Stomach (tissue), 9 donors: ENCODE measurements around the gene TUBA4B. TPM values are rescaled to one million over a fixed set of nuclear protein-coding genes. Genes with fewer than 3 reads are reported as not detected.

Experiments
- DNase-seq, 2 donors: peaks; one replicate each; pipeline versions ENCODE4 v3.0.0 to v3.0.0-alpha.2; 2013 to 2019
- H3K27ac ChIP-seq, 5 donors: fragments of 200-600 bp in 4 of 5; sonication (generic) in 4 of 5; one replicate each; pipeline ENCODE4 v1.5.1; 2013 to 2019; ENCODE audit warnings: mild to moderate bottlenecking in 1 of 5, moderate library complexity in 1 of 5
- H3K27me3 ChIP-seq, 3 donors: fragments of 200-600 bp; sonication (generic); one replicate each; pipeline ENCODE4 v1.5.1; 2017 to 2019; ENCODE audit warnings: mixed run types in 1 of 3
- H3K36me3 ChIP-seq, 4 donors: fragments of 200-600 bp; sonication (generic); 1 replicate in 3 of 4; 2 replicates in 1 of 4; pipeline ENCODE4 v1.5.1; 2016 to 2019
- H3K4me1 ChIP-seq, 4 donors: fragments of 200-600 bp; sonication (generic); one replicate each; pipeline ENCODE4 v1.5.1; 2016 to 2019
- H3K4me3 ChIP-seq, 4 donors: fragments of 200-600 bp; sonication (generic) in 3 of 4; one replicate each; pipeline ENCODE4 v1.5.1; 2016 to 2019; ENCODE audit warnings: mild to moderate bottlenecking in 1 of 4
- H3K9me3 ChIP-seq, 4 donors: fragments of 200-600 bp; sonication (generic); one replicate each; pipeline ENCODE4 v1.5.1; 2016 to 2019
- CTCF ChIP-seq, 7 experiments: fragments of 450-650 bp in 4 of 7; fragments of 200-600 bp in 3 of 7; sonication (generic) in 3 of 7; IDR thresholded peaks; one replicate each; pipeline ENCODE4 v1.5.1; 2016 to 2019; ENCODE audit warnings: antibody characterized with exemption in 7 of 7, control low read depth in 2 of 7, mild to moderate bottlenecking in 1 of 7
- EP300 ChIP-seq: sonication (generic); formaldehyde crosslinking; IDR thresholded peaks from one replicate; pipeline ENCODE4 v1.6.1; 2017; ENCODE audit warnings: antibody characterized with exemption
- POLR2A ChIP-seq, 4 donors: fragments of 450-650 bp; IDR thresholded peaks; one replicate each; pipeline ENCODE4 v1.6.1; 2016; ENCODE audit warnings: antibody characterized with exemption in 4 of 4, control low read depth in 2 of 4, mild to moderate bottlenecking in 1 of 4, moderate library complexity in 1 of 4
- POLR2AphosphoS5 ChIP-seq, 3 donors: sonication (generic); formaldehyde crosslinking; IDR thresholded peaks; one replicate each; pipeline ENCODE4 v1.6.1; 2016; ENCODE audit warnings: antibody characterized with exemption in 3 of 3
- WGBS, 5 donors: extraction: QIAGEN DNeasy Blood & Tissue Kit in 3 of 5; methylation state at CpG; one replicate each; pipeline versions ENCODE4 v1.1.5 to v1.1.7; 2013 to 2018; 5-methylcytosine and 5-hydroxymethylcytosine counted together
- intact Hi-C: fragments of 100-400 bp; cut with DNase I; formaldehyde crosslinking; loops from one replicate; pipeline ENCODE4 v1.15.1; 2023; ENCODE audit warnings: low total_unique reads
- polyA plus RNA-seq, 3 donors: library from polyadenylated mRNA; stranded (reverse); fragments of 200-250 nt; gene quantifications; one replicate each; pipeline ENCODE4 v1.2.3, GENCODE V29; 2013
- total RNA-seq, 5 donors: library from RNA; depleted of rRNA; stranded (reverse); fragments of >200 nt; gene quantifications; one replicate each; pipeline versions ENCODE4 v1.1.0 to v1.2.3, GENCODE V29; 2014 to 2016
- donor health status: healthy with polysubstance abuse.
- donor health status: Bipolar disorder and iron deficiency.
- donor health status: healthy.

TUBA4B gene
- total and polyA plus RNA-seq, 8 donors = not detected

- Histone ChIP-seq H3K36me3 (peaks cover 48 to 64% (median 63%) of the 10 kb centered on the region in 4 donors), H3K4me1 (peaks cover 15 to 34% (median 25%) of the 10 kb centered on the region in 4 donors), H3K27me3 (no peaks in the 10 kb centered on the region), H3K9me3 (no peaks in the 10 kb centered on the region), H3K4me3 (no peak overlapping the region), H3K27ac (peak overlapping the region in 4 of 5 donors; percentile 13 to 42 (median 38))
- WGBS, 5 donors = 74 to 80% (median 78%) methylated on average over 18 of the region's 18 CpGs
- DNase-seq = no peak
- TF ChIP-seq CTCF (IDR thresholded peaks at IDR 0.05) (no peak), POLR2A (IDR thresholded peaks at IDR 0.05) (no peak), POLR2AphosphoS5 (IDR thresholded peaks at IDR 0.05) (no peak), EP300 (no peak)
- intact Hi-C loops = no loop called here
Observed at GRCh38 chr2:219209236-219210195, 43.5 kb upstream of the TUBA4B start.

- intact Hi-C loops = no loop called here
- WGBS, 5 donors = 90 to 94% (median 92%) methylated on average over 24 of the region's 24 CpGs
- Histone ChIP-seq H3K36me3 (peaks cover 55 to 73% (median 69%) of the 10 kb centered on the region in 4 donors), H3K4me1 (peaks cover 15 to 34% (median 25%) of the 10 kb centered on the region in 4 donors), H3K4me3 (no peak overlapping the region), H3K27me3 (no peaks in the 10 kb centered on the region), H3K27ac (peak overlapping the region in 3 of 5 donors; percentile 37 to 41 (median 38)), H3K9me3 (no peaks in the 10 kb centered on the region)
- no peak for DNase-seq
- TF ChIP-seq POLR2AphosphoS5 (IDR thresholded peaks at IDR 0.05) (no peak), EP300 (no peak), POLR2A (IDR thresholded peaks at IDR 0.05) (no peak), CTCF (IDR thresholded peaks at IDR 0.05) (no peak)
Observed at GRCh38 chr2:219210196-219210885, 42.7 kb upstream of the TUBA4B start.

GRCh38 chr2:219210886-219211362 lies 42.1 kb upstream of the TUBA4B start:
- no peaks in the 10 kb centered on the region for H3K9me3 ChIP-seq
- H3K27ac ChIP-seq = peak overlapping the region in 2 of 5 donors; percentile 41 to 53
- H3K27me3 ChIP-seq = no peaks in the 10 kb centered on the region
- peaks cover 61 to 78% (median 75%) of the 10 kb centered on the region in 4 donors for H3K36me3 ChIP-seq
- DNase-seq = no peak
- H3K4me1 ChIP-seq = peaks cover 15 to 35% (median 23%) of the 10 kb centered on the region in 4 donors
- 85 to 96% (median 89%) methylated on average over 6 to 9 of the region's 9 CpGs for WGBS, 5 donors
- H3K4me3 ChIP-seq = no peak overlapping the region
- no peak for TF ChIP-seq POLR2AphosphoS5 (IDR thresholded peaks at IDR 0.05)
- no peak for TF ChIP-seq CTCF (IDR thresholded peaks at IDR 0.05)
- TF ChIP-seq EP300 = no peak
- TF ChIP-seq POLR2A (IDR thresholded peaks at IDR 0.05) = no peak
- intact Hi-C loops = no loop called here

GRCh38 chr2:219213026-219213415 lies 40.0 kb upstream of the TUBA4B start:
- Histone ChIP-seq H3K4me3 (no peak overlapping the region), H3K4me1 (peaks cover 13 to 41% (median 28%) of the 10 kb centered on the region in 4 donors), H3K36me3 (peaks cover 64 to 81% (median 76%) of the 10 kb centered on the region in 4 donors), H3K27me3 (no peaks in the 10 kb centered on the region), H3K9me3 (no peaks in the 10 kb centered on the region), H3K27ac (no peak overlapping the region)
- 75 to 89% (median 88%) methylated on average over 8 of the region's 8 CpGs for WGBS, 5 donors
- no peak for DNase-seq
- no peak for TF ChIP-seq EP300
- TF ChIP-seq POLR2A (IDR thresholded peaks at IDR 0.05) = no peak
- no peak for TF ChIP-seq POLR2AphosphoS5 (IDR thresholded peaks at IDR 0.05)
- no peak for TF ChIP-seq CTCF (IDR thresholded peaks at IDR 0.05)
- intact Hi-C loops = no loop called here
